Activated CD4-positive, alpha-beta T cell treated with anti-CD3 and anti-CD28 coated beads for 24 hours (primary cell): ENCODE data around the gene VEZT.

Experiments used
- DNase-seq, 2 donors: peaks; one replicate each; pipeline ENCODE4 v3.0.0-alpha.2; 2020; ENCODE audit warnings: low read depth in 2 of 2

Gene VEZT

DNA sequence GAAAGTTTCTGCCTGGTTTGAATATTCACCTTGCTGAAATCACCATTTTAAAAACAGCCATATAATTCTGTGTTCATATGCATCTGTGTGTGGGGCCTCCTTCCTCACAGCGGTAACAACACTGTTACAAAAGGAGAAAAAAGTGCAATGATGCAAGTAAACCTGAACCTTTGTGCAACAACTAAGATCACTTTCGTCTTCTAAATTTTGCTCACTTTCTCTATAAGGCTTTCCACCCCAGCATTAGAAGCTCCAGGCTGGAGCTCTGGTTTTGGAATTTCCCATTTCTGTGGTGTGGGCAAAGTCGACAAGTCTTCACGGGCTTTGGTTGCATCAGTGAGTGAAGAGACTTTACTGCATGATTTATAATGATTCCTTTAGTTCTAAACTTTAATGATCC, 18.7 kb upstream of the VEZT start:
- DNase-seq: no peak

DNA sequence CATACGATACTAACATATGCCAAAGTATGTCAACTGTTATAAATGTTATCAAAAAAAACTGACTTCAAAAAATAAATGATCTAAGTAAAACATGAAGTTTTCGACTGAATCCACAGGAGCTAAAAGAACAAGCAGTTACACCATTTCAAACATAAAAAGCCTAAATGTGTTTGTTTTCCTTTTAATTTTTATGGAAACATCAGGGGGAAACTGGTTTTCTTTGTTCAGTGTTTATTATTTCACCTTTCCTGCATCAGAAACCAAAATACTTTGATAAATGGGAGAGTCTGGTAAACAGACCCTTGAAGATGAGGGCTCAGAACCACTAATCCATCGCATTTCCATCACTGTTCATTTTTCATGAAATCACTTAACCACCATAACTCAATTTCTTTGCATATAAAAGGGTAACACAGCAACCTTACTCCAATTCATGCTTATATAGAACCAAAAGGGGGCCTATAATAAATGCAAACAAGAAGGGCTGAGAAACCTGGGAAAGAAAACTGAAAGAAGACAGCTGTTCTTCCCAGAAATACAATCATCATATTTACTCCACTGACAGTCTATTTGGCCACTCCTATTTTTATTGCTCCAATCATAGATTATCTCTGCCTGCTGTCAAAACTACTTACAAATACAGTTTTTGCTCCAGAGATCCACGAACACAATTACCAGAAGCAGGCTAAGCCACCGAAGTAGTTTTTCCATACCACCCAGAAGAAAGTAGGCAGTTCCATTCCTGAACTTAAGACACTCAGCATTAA, 17.3 kb upstream of the VEZT start:
- DNase-seq: no peak

DNA sequence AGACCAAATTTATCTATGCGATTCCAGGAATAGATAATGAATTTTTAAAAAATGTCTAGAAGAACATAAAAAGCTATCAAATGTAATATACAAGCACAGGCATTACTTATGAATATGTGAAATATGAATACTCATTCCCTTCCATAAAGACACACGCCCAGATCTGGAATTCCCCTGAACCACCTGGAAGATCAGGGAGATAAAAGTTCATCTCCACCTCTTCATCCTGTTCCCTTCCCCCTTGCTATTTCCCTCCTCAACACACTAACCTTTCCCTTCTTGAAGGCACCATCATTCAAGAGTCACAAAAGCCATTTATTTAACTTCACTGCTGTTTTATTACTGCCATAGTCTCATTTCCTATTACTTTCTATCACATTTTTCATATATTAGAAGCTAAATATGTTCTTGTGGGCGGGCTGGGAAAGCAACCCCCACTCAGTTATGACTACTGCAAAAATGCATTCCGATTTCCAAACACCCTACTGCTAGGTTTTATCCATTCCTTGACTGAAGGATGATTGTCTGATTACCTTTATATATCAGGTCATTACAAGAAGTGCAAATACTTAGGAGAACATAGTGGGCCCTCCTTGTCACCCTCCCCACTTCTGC, 16.4 kb upstream of the VEZT start:
- no peak for DNase-seq

DNA sequence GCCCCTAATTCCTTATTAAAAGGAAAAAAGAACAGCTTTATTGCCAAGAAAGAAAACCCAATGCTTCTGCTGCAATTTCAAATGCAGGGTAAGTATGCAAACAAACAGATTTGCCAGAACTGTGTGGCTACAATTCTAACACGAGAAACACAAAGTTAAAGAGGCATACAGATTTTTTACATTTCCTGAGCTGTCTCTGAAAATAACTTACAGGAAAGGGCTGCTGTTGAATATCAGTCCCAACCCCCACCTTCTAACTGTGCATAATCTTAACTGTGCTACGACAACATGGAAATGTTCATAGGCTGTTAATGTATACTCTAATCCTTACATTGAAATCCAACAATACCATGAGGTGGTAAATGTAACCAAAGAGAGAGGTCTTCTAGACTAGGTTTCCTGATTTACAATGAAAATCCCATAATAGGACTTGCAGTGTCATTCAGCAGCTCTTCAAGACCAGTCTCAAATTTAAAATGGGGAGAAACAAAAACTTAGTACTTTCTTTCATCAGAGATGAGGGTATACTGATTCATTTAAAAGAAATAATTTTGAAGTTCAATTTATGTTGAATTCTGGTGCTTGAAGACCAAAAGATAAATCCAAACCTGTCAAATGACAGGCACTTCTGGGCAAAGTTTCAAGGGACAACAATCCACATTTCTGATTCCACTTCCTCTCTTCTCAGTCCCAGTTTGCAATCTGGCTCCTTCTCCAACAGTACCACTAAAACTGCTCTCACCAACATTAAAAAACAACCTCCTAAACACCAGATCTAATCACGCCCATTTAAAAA, 14.7 kb upstream of the VEZT start:
- no peak for DNase-seq

DNA sequence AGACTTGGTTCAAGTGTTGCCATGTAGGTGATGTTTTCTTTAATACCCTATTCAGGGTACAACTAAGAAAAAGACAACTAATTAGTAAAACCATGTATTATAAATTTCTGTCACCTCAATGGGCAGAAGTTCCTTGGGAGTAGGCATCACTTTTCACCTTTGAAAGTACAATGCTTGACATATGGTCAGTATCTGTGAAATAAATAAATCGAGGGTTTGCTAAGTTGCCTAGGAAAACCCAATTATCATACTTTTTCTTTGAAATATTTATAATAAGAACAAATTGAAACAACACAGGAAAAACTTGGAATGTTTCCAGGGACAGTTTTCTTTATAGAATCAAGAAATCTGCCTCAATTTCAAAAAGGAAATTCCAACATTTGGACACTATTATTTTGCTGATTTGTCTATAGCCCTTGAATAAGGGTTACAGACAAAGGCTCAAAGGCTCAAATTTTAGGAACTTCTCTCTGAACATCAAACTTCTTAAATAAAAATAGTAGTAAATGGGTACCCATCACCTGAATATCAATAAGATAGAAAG, 14.0 kb upstream of the VEZT start:
- DNase-seq: no peak

DNA sequence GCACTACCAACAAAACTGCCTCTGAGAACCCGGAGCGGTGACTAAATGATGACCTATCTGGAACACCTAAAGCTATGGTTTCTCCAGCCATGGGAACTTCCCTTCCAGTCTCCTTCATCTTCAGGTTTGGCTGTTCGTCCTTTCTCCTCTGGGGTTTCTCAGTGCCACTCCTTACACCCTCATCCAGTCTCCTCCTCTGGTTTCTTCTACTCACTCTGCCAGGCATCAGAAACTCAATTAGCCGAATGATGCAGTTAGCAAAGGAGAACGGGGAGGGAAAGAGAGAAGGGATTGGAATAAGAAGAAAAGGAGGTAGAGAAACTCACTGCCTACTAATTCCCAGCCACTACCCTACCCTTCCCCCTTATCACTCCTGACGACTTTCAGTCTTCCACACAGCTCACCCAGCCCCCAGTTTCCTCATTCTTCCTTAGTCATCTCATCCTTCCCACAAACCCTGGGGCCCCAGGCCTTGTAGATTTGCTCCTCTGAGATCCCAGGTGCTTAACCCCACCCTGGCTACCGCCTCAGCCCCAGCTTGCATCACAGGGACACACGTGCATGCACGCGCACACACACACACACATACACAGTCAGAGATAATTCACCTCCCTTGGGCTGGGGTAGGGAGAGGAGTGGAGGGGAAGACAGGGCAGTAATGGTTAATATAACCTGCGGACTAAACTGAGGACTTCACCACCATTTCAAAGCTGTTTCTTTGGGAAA, 13.3 kb upstream of the VEZT start:
- no peak for DNase-seq

DNA sequence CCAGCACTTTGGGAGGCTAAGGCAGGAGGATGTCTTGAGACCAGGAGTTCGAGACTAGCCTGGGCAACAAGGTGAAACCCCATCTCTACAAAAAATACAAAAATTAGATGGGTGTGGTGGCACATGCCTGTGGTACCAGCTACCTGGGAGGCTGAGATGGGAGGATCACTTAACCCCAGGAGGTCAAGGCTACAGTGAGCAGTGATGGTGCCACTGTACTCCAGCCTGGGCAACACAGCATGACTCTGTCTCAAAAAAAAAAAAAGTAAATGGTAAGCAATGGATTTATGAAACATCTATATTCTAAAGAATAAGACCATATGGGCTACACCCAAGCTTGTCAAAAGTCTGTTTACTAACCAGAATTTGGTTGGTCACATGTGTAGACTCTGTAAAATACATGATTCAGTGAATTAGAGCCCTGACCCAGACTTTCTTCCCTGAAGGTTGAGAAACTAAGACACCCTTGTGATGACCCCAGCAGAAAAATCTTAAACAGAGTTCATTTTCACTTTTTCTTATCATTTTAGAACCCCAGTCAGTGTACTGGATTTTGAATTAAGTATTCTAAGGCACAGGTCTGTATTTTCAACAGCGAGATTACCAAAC, 12.5 kb upstream of the VEZT start:
- no peak for DNase-seq

DNA sequence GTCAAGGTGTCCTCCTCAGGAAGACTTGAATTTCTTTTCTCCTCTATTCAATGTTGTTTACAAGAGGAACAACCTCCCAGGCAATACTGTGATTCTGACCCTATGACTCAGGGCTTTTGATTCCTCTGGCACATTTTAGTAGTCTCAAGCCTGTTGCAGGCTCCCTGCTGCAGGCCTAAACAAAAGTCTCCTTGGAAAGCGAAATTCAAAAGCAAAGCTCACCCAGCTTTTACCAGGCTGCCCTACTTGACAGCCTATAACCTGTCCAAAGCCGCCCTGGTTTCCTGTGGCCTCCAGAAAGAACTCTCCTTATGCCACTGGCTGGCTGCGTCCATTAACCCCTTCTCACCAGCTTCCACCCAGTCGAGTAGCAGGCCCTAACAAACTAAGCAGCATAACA, 11.9 kb upstream of the VEZT start:
- no peak for DNase-seq

DNA sequence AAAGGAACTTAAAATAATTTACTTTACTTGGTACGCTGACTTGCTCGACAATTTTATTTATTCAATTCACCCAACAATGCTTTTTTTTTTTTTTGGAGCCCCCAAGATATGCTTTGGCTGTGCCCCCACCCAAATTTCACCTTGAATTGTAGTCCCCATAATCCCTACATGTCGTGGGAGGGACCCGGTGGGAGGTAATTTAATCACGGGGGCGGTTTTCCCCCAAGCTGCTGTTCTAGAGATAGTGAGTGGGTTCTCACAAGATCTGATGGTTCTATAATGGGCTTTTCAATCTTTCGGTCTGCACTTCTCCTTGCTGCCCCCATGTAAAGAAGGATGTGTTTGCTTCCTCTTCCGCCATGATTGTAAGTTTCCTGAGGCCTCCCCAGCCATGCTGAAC, 10.7 kb upstream of the VEZT start:
- no peak for DNase-seq

DNA sequence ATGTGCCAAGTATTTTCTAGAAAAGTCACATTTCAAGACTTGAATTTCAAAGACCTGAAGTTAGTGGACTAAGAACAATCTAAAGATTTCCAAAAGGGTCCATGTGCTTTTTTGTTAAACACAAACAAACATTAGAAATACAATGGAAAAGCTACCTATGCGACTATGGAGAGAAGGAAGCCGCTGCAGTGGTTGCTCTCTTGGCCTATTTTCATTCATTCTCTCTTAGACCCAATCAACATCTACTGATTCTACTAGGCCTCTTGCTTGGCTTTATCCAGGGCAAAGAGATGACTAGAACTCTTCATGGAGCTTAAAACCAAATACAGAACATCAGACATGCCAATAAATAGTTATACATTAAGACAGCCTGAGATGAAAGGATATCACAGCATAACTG, 10.2 kb upstream of the VEZT start:
- DNase-seq: no peak

DNA sequence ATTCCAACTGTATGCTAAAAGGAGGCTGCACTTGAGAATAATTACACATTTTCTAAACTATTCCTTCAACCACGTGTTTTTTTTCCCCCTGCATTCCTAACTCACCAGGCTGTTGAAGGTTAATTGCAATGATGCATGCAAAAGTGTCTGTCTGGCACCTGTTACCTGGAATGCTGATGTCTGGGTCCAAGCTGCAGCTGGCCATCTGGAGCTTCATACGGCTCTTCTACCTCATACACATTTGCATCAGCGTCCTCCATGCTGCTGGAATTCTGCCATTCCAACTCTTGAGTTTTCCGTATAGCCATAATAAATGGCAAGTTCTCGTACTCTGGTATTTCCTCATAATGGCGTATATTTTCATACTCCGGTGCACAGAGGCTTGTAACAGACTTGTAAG, 8.9 kb upstream of the VEZT start:
- no peak for DNase-seq

DNA sequence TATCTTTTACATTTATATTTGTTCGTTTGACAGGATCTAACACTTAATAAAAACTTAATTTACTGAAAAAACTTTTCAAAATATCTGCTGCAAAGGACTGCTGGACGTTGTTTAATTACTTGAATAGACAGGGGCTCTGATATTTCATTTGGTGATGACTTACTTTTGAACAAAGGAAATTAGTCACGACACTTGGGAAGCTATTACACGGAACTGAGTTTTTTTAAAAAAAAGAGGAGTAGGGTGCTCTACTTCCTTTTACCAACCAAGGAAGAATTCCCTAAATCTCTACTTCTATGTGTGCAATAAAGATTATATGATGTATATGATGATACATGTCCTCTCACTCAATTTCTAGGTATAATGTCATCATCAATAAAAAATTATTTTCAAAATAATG, 5.0 kb upstream of the VEZT start:
- DNase-seq: no peak

DNA sequence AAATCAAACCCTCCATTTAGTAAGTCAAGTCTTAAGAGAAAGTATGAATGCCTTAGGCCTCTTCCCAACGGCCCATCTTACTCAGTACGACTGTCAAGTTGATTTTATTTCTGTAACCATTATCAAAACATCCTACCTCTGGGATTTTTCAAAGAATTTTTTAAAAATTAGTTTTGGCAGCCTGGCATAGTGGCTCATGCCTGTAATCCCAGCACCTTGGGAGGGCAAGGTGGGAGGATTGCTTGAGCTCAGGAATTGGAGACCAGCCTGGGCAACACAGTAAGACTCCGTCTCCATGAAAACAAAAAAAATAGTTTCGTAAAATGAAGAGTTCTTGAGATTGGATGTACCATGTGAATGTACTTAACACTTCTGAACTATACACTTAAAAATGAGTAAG, 4.5 kb upstream of the VEZT start:
- DNase-seq: no peak

DNA sequence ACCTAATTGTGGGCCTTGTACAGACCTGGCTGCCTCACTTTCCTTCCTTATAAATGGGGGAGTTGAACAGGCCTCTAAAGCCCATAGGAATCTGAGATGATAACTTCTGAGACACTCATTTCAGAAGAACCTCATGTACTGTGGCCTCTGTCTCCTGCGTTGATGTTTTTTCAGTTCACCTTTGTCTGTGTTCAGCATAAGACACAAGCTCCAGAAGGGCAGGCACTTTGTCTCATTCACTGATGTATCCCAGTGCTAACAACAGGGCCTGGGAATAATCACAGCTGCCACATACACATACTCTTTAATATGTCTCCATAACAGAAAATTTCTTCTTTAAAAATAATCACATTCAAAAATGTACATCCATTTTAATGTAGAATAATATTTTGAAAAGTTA, 3.7 kb upstream of the VEZT start:
- DNase-seq: no peak

DNA sequence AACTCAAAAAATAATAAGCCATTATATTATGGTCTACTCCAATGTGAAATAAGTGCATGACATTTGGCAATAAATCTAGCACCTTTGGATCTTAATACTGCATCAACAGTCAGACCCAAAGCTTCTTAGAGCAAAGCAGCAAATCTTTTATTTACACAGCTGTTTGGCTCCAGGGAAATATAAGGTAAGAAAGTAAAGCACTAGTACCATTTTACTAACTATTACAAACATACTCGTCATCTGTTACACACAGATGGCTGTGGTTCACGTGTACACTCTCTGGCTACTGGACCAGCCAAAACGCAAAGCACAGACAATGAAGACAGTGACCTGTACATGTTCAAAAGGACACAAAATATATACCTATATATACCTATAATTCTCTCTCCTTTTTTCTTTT, 3.1 kb upstream of the VEZT start:
- no peak for DNase-seq

DNA sequence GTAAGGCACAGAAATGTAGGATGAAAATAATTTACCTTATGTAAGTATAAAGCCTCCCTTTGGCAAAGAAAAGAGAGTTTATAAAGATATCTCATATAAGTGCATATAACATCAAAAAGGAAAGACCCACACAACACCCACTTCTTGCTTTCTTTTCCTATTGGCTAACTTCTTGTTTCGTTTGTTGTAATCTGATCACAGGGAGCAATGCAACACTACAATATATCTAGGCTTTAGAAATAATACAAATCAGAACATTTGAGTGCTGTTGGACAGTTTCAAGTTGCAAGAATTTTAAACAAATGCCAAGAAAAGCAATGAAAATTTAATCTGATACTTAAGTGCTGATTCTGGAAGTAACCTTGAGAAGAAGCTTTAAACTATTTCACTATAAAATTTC, 1.7 kb upstream of the VEZT start:
- DNase-seq: no peak

DNA sequence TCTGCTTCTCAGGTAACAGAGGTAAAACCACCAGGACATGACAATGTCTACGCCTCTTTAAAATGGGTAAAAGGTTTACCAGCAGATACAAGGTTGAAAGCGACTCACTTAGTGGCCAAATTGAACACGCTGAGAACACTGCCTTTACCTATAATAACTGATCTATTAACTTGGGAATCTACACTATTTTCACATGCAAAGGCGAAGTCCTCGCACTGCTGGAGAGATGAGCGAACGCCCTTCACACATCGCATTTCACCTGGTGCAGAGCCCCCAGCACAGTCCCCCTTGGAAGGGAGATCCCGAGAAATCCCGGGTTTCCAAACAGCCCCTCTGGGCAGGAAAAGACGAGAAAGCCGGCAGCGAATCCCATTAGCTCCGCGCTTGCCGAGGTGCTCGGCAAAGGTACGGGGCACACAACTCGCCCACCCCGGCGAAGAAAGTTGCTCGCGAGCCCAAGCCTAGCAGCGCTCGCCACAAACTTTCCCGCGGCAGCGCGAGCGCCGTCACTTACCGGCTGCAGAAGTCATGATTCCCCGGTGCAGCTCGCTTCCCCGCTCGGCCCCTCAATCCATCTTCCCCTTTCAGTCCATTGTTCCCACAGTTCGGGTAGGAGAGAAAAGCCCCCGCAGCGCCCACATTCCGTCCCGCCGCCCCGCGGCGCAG, 763 bp upstream of the VEZT start:
- no peak for DNase-seq

DNA sequence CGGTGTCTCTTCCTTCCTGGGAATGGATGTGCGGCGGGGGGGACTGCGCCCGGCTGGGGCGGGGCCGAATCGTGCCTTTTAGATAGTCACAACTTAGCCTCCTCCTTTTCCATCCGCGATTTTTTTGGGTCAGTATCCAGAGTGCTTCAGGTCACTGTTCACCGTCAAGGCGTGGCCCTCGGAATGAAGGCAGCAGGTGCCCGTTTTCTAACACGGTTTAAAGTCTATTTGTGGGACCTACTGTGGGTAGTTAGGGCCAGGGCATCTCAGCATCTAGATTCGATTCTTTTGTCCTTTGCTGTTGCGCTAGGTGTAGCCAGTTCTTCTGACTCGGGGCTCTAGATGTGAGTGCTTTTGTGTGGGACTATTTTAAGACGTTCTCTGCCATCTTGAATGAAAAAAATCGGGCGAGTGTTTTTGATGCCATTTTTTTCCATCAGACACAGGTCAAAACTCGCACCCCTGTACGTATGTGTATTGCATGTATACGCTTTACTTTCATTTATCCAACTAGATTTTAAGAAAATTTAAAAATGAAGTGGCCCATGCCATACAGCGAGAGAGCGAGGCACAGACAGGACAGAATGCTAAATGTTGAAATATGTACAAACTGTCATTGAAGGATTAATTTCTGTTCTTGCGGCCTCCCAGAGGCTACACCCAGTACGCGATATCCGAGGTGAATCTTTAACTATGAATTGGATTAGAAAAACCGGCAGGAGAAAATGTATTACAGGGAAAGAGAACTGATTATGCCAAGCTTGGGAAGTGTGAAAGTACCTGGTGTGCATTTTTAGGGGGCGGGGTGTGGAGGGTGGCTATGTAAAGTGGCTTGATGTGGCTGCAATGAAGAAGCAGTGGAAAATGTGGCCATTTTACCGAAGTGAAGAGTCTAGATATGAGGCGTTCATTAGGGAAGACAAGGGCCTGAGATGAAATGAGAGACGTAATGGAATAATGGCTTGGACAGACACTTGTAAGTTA, 835 bp downstream of the VEZT start:
- peak in 1 of 2 donors; percentile 13 for DNase-seq

DNA sequence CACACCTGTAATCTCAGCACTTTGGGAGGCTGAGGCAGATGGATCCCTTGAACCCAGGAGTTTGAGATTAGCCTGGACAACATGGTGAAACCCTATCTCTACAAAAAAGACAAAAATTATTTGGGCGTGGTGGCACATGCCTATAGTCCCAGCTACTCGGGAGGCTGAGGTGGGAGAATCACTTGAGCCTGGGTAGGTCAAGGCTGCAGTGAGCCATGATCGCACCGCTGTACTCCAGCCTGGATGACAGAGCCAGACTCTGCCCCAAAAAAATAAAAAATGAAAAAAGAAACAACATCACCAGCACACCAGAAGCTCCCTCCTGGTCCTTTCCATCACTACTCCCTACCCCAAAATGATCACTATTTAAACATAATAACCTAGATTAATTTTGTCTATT, 2.6 kb downstream of the VEZT start:
- DNase-seq: no peak

DNA sequence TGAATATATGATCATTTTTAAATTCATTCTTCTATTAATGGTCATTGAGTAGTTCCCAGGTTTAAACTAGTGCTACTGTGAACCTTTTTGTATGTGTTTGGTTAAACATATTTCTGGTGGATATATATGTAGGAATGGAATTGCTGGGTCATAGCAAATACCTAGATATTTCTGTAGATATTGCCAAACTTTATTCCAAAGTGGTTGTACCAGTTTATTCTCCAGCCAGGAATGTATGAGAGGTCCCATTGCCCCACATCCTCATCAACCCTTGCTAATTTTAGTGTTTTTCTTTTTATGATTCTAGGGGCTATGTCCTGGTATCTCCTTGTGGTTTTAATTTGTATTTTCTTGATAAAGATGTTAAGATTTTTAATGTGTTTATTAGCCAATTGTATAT, 3.1 kb downstream of the VEZT start:
- DNase-seq: no peak
